Stimulated activated CD8-positive, alpha-beta memory T cell treated with anti-CD3 and anti-CD28 coated beads, Interleukin-4, amount 100 ng/mL, for 24 hours (primary cell): Measurements from ENCODE around the gene FNDC3B.

Experiments
- DNase-seq: peaks from one replicate; pipeline ENCODE4 v3.0.0-alpha.2; 2020; ENCODE audit warnings: low read depth

The FNDC3B gene

GRCh38 chr3:172369590-172370259 lies 330.3 kb downstream of the FNDC3B start:
- no peak for DNase-seq

- no peak for DNase-seq
Measured at GRCh38 chr3:172370419-172370818, 331.0 kb downstream of the FNDC3B start.

GRCh38 chr3:172371544-172371943 lies 332.2 kb downstream of the FNDC3B start:
- no peak for DNase-seq

- no peak for DNase-seq
Measured at GRCh38 chr3:172372895-172373294, 333.5 kb downstream of the FNDC3B start.

- DNase-seq = no peak
Measured at GRCh38 chr3:172373912-172374311, 334.5 kb downstream of the FNDC3B start.

GRCh38 chr3:172375206-172375850 lies 335.9 kb downstream of the FNDC3B start:
- no peak for DNase-seq

- no peak for DNase-seq
Measured at GRCh38 chr3:172376402-172376801, 337.0 kb downstream of the FNDC3B start.

GRCh38 chr3:172376881-172377280 lies 337.5 kb downstream of the FNDC3B start:
- no peak for DNase-seq

- no peak for DNase-seq
Measured at GRCh38 chr3:172378439-172378838, 339.1 kb downstream of the FNDC3B start.

GRCh38 chr3:172379372-172379771 lies 340.0 kb downstream of the FNDC3B start:
- DNase-seq = no peak

- DNase-seq = no peak
Measured at GRCh38 chr3:172380632-172381031, 341.3 kb downstream of the FNDC3B start.

GRCh38 chr3:172383306-172383796 lies 344.0 kb downstream of the FNDC3B start:
- DNase-seq = no peak

GRCh38 chr3:172384836-172385235 lies 345.5 kb downstream of the FNDC3B start:
- no peak for DNase-seq

- DNase-seq = no peak
Measured at GRCh38 chr3:172387728-172388127, 348.4 kb downstream of the FNDC3B start.

- no peak for DNase-seq
Measured at GRCh38 chr3:172388412-172389078, 349.2 kb downstream of the FNDC3B start.

GRCh38 chr3:172390792-172391191 lies 351.4 kb downstream of the FNDC3B start:
- no peak for DNase-seq

GRCh38 chr3:172391592-172392302 lies 352.4 kb downstream of the FNDC3B start:
- DNase-seq = no peak

GRCh38 chr3:172394692-172395091 lies 355.3 kb downstream of the FNDC3B start:
- DNase-seq = no peak

GRCh38 chr3:172396400-172396799 lies 357.0 kb downstream of the FNDC3B start:
- DNase-seq = no peak

GRCh38 chr3:172397716-172398405 lies 358.5 kb downstream of the FNDC3B start:
- DNase-seq = no peak

- DNase-seq = no peak
Measured at GRCh38 chr3:172398484-172398883, 359.1 kb downstream of the FNDC3B start.

GRCh38 chr3:172402090-172402489 lies 362.7 kb downstream of the FNDC3B start:
- no peak for DNase-seq
